RWPE2 (cell line): Measurements from ENCODE around the gene PTCH1.

Experiments
- ATAC-seq: fragments of 200-7000 bp; cut with Tn5 transposase; 3 replicates; pipeline ENCODE4 v1.9.1; 2021; ENCODE audit warnings: low read depth
- DNase-seq: peaks from one replicate; pipeline ENCODE4 v3.0.0-alpha.2; 2020; ENCODE audit warnings: low spot score
- H3K27ac ChIP-seq: fragments of 450-650 bp; 2 replicates; pipeline ENCODE4 v1.5.1; 2017; ENCODE audit warnings: mild to moderate bottlenecking; ENCODE audit not compliant: poor library complexity, severe bottlenecking
- H3K27me3 ChIP-seq: fragments of 250-450 bp; sonication (Bioruptor Pico); 2 replicates; pipeline ENCODE4 v1.5.1; 2021; ENCODE audit warnings: mild to moderate bottlenecking, moderate library complexity; ENCODE audit not compliant: insufficient read depth, poor library complexity, severe bottlenecking
- H3K36me3 ChIP-seq: fragments of 250-450 bp; sonication (Bioruptor Pico); 2 replicates; pipeline ENCODE4 v1.5.1; 2020; ENCODE audit warnings: low read depth, mild to moderate bottlenecking, moderate library complexity
- H3K4me1 ChIP-seq: fragments of 250-450 bp; sonication (Bioruptor Pico); 2 replicates; pipeline ENCODE4 v1.5.1; 2021; ENCODE audit warnings: mild to moderate bottlenecking, moderate library complexity; ENCODE audit not compliant: insufficient read depth, poor library complexity, severe bottlenecking
- H3K4me3 ChIP-seq: fragments of 250-450 bp; sonication (Bioruptor Pico); 2 replicates; pipeline ENCODE4 v1.5.1; 2021; ENCODE audit warnings: mild to moderate bottlenecking, moderate library complexity; ENCODE audit not compliant: severe bottlenecking
- H3K9me3 ChIP-seq: fragments of 250-450 bp; sonication (Bioruptor Pico); 2 replicates; pipeline ENCODE4 v1.5.1; 2021; ENCODE audit warnings: mild to moderate bottlenecking, moderate library complexity; ENCODE audit not compliant: severe bottlenecking
- TF ChIP-seq, protein P1 (sequence below): fragments of 450-650 bp; IDR thresholded peaks from one replicate; pipeline ENCODE4 v1.5.1; 2017; ENCODE audit warnings: mild to moderate bottlenecking, moderate library complexity; ENCODE audit not compliant: poor library complexity, severe bottlenecking

Gene PTCH1

DNA sequence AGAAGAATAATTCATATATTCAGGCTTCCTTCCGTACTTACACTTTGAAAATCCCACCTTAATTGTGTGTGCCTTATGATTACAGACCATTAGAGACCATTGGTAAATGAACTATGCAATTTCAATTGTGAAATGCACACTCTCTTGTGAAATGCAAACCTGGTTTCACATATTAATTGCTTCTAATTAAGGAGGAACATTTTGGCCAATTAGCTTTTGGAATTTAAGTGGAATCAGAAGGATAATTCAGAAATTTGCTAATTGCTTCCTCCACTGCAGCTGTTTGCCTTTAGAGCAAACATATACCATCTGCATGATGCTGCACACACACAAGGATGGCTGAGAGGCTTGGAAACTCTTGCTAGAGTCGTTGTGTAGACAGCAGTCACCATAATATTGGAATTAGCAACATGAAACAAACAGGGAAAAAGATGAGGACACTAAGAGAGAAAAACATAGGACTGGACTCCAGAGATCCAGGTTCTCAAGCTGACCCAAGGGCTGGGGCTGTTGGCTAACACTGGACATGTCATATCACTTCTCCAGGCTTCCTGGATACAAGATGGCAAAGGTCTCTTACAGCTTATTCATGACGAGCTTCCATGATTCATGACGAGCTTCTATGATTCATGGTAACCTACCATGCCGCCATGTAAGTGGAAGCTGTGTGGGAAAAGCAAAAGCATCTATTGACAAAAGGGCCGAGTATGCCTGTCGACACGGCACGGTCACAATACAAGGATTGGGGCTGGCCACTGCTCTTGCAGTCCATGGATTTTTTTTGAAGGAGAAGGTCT, 78.0 kb downstream of the PTCH1 start:
- Histone ChIP-seq H3K4me3 (no peak overlapping the region), H3K27ac (no peak overlapping the region), H3K36me3 (no peaks in the 10 kb centered on the region), H3K27me3 (no peaks in the 10 kb centered on the region), H3K9me3 (no peaks in the 10 kb centered on the region), H3K4me1 (no peaks in the 10 kb centered on the region)
- TF ChIP-seq, protein P1, sequence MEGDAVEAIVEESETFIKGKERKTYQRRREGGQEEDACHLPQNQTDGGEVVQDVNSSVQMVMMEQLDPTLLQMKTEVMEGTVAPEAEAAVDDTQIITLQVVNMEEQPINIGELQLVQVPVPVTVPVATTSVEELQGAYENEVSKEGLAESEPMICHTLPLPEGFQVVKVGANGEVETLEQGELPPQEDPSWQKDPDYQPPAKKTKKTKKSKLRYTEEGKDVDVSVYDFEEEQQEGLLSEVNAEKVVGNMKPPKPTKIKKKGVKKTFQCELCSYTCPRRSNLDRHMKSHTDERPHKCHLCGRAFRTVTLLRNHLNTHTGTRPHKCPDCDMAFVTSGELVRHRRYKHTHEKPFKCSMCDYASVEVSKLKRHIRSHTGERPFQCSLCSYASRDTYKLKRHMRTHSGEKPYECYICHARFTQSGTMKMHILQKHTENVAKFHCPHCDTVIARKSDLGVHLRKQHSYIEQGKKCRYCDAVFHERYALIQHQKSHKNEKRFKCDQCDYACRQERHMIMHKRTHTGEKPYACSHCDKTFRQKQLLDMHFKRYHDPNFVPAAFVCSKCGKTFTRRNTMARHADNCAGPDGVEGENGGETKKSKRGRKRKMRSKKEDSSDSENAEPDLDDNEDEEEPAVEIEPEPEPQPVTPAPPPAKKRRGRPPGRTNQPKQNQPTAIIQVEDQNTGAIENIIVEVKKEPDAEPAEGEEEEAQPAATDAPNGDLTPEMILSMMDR, result no peak
- no peak for ATAC-seq
- DNase-seq, result no peak

DNA sequence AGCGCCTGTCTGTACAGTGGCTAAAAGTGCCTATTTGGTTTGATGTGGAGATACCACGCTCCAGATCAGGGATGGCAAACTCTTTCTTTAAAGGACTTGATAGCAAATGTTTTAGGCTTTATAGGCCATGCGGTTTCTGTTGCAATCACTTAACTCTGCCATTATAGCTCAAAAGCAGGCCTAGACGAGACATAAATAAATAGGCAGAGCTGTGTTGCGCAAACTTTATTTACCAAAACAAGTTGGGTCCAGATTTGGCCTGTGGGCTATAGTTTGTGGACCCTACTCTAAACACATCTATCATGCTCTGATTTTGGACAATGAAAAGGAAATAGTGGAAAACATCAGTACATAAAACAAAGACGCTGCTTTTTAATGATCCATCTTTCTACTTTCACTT, 79.2 kb downstream of the PTCH1 start:
- Histone ChIP-seq H3K27me3 (no peaks in the 10 kb centered on the region), H3K36me3 (no peaks in the 10 kb centered on the region), H3K4me3 (no peak overlapping the region), H3K27ac (no peak overlapping the region), H3K4me1 (no peaks in the 10 kb centered on the region), H3K9me3 (no peaks in the 10 kb centered on the region)
- ATAC-seq (no peak), DNase-seq (no peak)
- TF ChIP-seq, protein P1, result no peak

DNA sequence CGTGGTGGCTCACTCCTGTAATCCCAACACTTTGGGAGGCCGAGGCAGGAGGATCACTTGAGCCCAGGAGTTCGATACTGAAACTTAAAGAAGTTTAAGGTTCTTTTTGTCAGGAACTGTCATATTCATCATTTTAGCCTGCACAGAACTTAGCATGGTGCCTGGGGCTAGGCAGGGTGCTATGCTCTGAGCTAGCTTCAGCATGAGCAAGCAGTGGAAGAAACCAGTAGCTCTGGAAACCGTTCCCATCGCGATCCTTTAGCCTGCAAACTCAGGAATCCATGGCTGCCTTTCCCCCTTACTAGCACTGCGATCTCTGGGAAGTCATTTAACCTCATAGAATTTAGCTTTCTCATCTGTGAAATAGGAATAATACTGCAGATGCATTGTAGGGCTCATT, 80.4 kb downstream of the PTCH1 start:
- H3K27ac ChIP-seq, result no peak overlapping the region
- no peak for ATAC-seq

DNA sequence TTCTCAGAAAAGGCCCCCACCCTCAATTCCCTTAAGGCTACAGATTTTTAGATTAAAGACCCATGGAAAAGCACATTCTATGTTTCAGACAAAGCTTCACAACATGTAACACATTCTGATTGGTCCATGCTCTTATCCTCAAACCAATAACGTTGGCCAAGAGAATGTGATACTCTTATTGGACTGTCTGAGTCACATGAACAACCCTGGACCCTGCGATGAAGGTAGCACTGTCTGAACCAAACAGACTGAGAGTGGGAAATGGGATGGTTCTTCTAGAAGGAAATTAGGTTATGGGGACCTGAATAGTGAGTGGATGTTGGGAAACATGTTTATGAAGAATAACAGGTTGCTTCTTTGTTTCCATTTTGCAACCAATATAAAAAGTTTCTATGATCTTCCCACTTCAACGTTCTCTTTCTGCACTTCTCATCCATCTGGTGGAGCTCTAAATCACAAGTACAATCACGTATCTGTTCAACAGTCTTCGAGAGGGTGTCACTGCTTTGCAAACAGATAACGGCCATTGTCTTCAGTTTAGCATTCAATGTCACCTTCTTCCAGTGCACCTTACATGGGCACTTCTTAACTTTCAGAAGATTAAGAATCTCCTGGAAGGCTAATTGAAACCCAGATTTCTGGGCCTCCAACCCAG, 81.6 kb downstream of the PTCH1 start:
- TF ChIP-seq, protein P1, result no peak
- Histone ChIP-seq H3K4me1 (no peaks in the 10 kb centered on the region), H3K27me3 (no peaks in the 10 kb centered on the region), H3K9me3 (no peaks in the 10 kb centered on the region), H3K36me3 (no peaks in the 10 kb centered on the region), H3K27ac (no peak overlapping the region), H3K4me3 (no peak overlapping the region)
- DNase-seq (no peak), ATAC-seq (no peak)

More for the DNA sequence above, 80.4 kb downstream of the PTCH1 start:
- Histone ChIP-seq H3K36me3 (no peaks in the 10 kb centered on the region), H3K27me3 (no peaks in the 10 kb centered on the region), H3K4me1 (no peaks in the 10 kb centered on the region), H3K9me3 (no peaks in the 10 kb centered on the region), H3K4me3 (no peak overlapping the region)
- no peak for DNase-seq
- TF ChIP-seq, protein P1, result no peak
